Measurements from ENCODE around the gene RAD51B.
"Not testable (repeated sequence)": the region's sequence is repeated elsewhere in the genome, so short reads cannot be mapped to it uniquely, and the experiment has no call there.

Gene RAD51B

DNA sequence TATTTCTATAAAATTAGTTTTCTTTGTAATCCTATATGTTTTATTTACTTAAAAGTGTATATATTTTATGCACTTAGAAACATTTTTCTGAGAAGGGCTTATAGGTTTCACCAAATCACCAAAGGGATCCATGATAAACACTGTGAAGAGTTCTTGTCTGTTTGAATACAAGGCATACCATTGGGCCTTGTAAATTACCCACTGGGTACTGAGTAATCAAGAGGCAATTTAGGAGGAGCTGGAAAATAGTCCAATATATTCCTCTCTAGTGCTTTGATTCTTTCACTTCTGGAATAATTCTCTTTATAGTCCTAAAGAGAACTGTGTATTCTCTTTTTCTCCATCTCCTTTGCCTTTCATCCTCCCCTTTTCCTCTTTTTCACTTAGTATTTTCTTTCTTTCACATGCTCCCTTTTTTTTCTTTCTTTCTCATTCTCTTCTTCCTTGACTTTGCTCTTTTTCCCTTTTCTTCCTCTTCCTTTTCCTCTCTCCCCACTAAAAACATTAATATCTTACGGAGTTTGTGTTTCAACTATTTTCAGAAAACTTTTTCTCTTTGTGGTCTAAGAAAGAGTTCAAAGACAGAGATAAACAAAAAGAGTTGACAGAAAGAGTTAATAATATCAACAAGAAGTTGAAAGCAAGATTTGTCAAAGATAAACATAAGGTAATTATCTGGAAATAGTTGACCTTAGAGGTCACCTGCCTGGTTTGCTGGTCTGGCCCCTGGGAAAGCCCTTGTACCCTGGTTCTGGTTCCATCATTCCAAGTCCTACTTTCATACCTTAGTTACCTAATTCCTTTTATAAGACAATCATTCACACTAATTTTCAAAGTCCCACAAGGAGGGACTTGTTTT lies 435.3 kb downstream of the RAD51B start:
- Histone ChIP-seq H3K36me3 (ENCODE audit: insufficient read depth, low read length) (no peaks in the 10 kb centered on the region), H3K27ac (peak overlapping the region; percentile 59), H3K4me3 (no peak overlapping the region), H3K9ac (ENCODE audit: insufficient read length) (peak overlapping the region; percentile 13), H3K9me3 (ENCODE audit: low read depth, low read length) (no peaks in the 10 kb centered on the region)
- no peak for DNase-seq (ENCODE audit: low read depth, low spot score)
- TF ChIP-seq POLR2AphosphoS5 (IDR thresholded peaks at IDR 0.05; ENCODE audit: borderline replicate concordance, low read depth, low read length) (no peak), FOXP2 (optimal IDR thresholded peaks at IDR 0.05; ENCODE audit: control extremely low read depth, extremely low read length, insufficient read depth) (no peak), EZH2 (IDR thresholded peaks at IDR 0.05) (no peak)

DNA sequence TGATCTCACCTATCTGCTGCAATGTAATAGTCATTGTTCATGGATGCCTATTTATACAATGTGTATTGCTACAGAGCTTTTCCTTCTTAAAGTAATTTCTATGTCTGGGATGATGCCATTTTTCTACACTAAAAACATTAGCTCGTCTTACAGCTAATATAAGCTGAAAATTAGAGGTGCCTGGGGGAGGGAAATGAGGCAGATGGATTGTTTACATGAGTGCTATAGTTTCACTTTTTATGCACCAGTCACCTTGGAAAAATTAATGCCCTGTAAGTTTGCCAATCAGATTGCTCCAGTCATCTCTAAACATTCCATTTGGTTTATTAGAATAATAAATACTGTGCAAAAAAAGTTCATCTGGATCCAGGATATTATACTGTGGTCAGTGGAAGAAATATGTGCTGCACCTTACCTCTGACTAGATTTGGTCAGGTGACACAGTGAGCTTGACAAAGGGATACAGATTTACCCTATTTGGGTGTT lies 436.2 kb downstream of the RAD51B start:
- no peak overlapping the region for H3K4me3 ChIP-seq
- no peak for TF ChIP-seq FOXP2 (optimal IDR thresholded peaks at IDR 0.05; ENCODE audit: control extremely low read depth, extremely low read length, insufficient read depth)
- TF ChIP-seq EZH2 (IDR thresholded peaks at IDR 0.05): no peak
- no peak for TF ChIP-seq POLR2AphosphoS5 (IDR thresholded peaks at IDR 0.05; ENCODE audit: borderline replicate concordance, low read depth, low read length)
- DNase-seq (ENCODE audit: low read depth, low spot score): no peak

GRCh38 chr14:68257969-68258368 lies 438.4 kb downstream of the RAD51B start:
- Histone ChIP-seq H3K27ac (no peak overlapping the region), H3K9ac (ENCODE audit: insufficient read length) (no peak overlapping the region), H3K36me3 (ENCODE audit: insufficient read depth, low read length) (no peaks in the 10 kb centered on the region), H3K9me3 (ENCODE audit: low read depth, low read length) (no peaks in the 10 kb centered on the region), H3K4me3 (no peak overlapping the region)
- no peak for DNase-seq (ENCODE audit: low read depth, low spot score)
- TF ChIP-seq EZH2 (IDR thresholded peaks at IDR 0.05): no peak
- TF ChIP-seq POLR2AphosphoS5 (IDR thresholded peaks at IDR 0.05; ENCODE audit: borderline replicate concordance, low read depth, low read length): no peak

More for the DNA sequence above, 436.2 kb downstream of the RAD51B start:
- Histone ChIP-seq H3K9me3 (ENCODE audit: low read depth, low read length) (no peaks in the 10 kb centered on the region), H3K36me3 (ENCODE audit: insufficient read depth, low read length) (no peaks in the 10 kb centered on the region), H3K27ac (no peak overlapping the region), H3K9ac (ENCODE audit: insufficient read length) (no peak overlapping the region)

DNA sequence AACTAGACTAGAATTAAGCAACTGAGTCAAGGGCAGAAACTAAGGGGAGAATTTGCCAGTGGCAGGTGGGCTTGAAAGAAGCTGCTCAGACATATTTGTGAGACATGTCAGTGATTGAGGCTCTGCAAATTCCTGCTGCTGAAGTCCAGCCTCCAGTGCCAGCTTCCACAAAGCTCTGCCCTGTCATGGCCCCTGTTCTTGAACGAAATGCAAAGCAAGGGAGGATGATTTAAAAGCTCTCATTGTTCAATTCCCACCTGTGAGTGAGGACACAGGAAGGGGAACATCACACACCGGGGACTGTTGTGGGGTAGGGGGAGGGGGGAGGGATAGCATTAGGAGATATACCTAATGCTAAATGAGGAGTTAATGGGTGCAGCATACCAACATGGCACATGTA lies 439.4 kb downstream of the RAD51B start:
- H3K4me3 ChIP-seq; H3K9me3 ChIP-seq (ENCODE audit: low read depth, low read length); DNase-seq (ENCODE audit: low read depth, low spot score); H3K36me3 ChIP-seq (ENCODE audit: insufficient read depth, low read length); H3K27ac ChIP-seq; H3K9ac ChIP-seq (ENCODE audit: insufficient read length): not testable (repeated sequence)

GRCh38 chr14:68260121-68260520 lies 440.5 kb downstream of the RAD51B start:
- no peaks in the 10 kb centered on the region for H3K36me3 ChIP-seq (ENCODE audit: insufficient read depth, low read length)
- H3K27ac ChIP-seq: no peak overlapping the region
- H3K9ac ChIP-seq (ENCODE audit: insufficient read length): no peak overlapping the region
- H3K4me3 ChIP-seq: no peak overlapping the region
- H3K9me3 ChIP-seq (ENCODE audit: low read depth, low read length): no peaks in the 10 kb centered on the region
- TF ChIP-seq FOXP2 (optimal IDR thresholded peaks at IDR 0.05; ENCODE audit: control extremely low read depth, extremely low read length, insufficient read depth) (no peak), POLR2AphosphoS5 (IDR thresholded peaks at IDR 0.05; ENCODE audit: borderline replicate concordance, low read depth, low read length) (no peak), EZH2 (IDR thresholded peaks at IDR 0.05) (no peak)
- no peak for DNase-seq (ENCODE audit: low read depth, low spot score)

- Histone ChIP-seq H3K36me3 (ENCODE audit: insufficient read depth, low read length) (no peaks in the 10 kb centered on the region), H3K9ac (ENCODE audit: insufficient read length) (no peak overlapping the region), H3K4me3 (no peak overlapping the region), H3K9me3 (ENCODE audit: low read depth, low read length) (no peaks in the 10 kb centered on the region), H3K27ac (peak overlapping the region; percentile 20)
- no peak for TF ChIP-seq FOXP2 (optimal IDR thresholded peaks at IDR 0.05; ENCODE audit: control extremely low read depth, extremely low read length, insufficient read depth)
- no peak for TF ChIP-seq EZH2 (IDR thresholded peaks at IDR 0.05)
- TF ChIP-seq POLR2AphosphoS5 (IDR thresholded peaks at IDR 0.05; ENCODE audit: borderline replicate concordance, low read depth, low read length): no peak
- no peak for DNase-seq (ENCODE audit: low read depth, low spot score)
These were observed 441.7 kb downstream of the RAD51B start for GRCh38 chr14:68261092-68261842.

- Histone ChIP-seq H3K9me3 (ENCODE audit: low read depth, low read length) (no peaks in the 10 kb centered on the region), H3K27ac (peak overlapping the region; percentile 91; the same call in 1 of the 2 replicates), H3K36me3 (ENCODE audit: insufficient read depth, low read length) (no peaks in the 10 kb centered on the region), H3K4me3 (no peak overlapping the region; the same call in 1 of the 2 replicates), H3K9ac (ENCODE audit: insufficient read length) (peak overlapping the region; percentile 42)
- DNase-seq (ENCODE audit: low read depth, low spot score): no peak
- TF ChIP-seq EZH2 (IDR thresholded peaks at IDR 0.05): no peak
- no peak for TF ChIP-seq FOXP2 (optimal IDR thresholded peaks at IDR 0.05; ENCODE audit: control extremely low read depth, extremely low read length, insufficient read depth)
- no peak for TF ChIP-seq POLR2AphosphoS5 (IDR thresholded peaks at IDR 0.05; ENCODE audit: borderline replicate concordance, low read depth, low read length)
These were observed 443.0 kb downstream of the RAD51B start for GRCh38 chr14:68262567-68262966.

- Histone ChIP-seq H3K27ac (peak overlapping the region; percentile 91), H3K9ac (ENCODE audit: insufficient read length) (no peak overlapping the region), H3K36me3 (ENCODE audit: insufficient read depth, low read length) (no peaks in the 10 kb centered on the region), H3K9me3 (ENCODE audit: low read depth, low read length) (no peaks in the 10 kb centered on the region), H3K4me3 (peak overlapping the region; percentile 65)
- TF ChIP-seq FOXP2 (optimal IDR thresholded peaks at IDR 0.05; ENCODE audit: control extremely low read depth, extremely low read length, insufficient read depth): no peak
- no peak for TF ChIP-seq EZH2 (IDR thresholded peaks at IDR 0.05)
- TF ChIP-seq POLR2AphosphoS5 (IDR thresholded peaks at IDR 0.05; ENCODE audit: borderline replicate concordance, low read depth, low read length): no peak
- DNase-seq (ENCODE audit: low read depth, low spot score): peak; percentile 77
These were observed 444.1 kb downstream of the RAD51B start for GRCh38 chr14:68263563-68264259.
